GM23338 (cell line): ENCODE data around the gene C1orf198. TPM values are rescaled to one million over a fixed set of nuclear protein-coding genes. Genes with fewer than 3 reads are reported as not detected.

Experiments
- ATAC-seq: fragments of 200-7000 bp; cut with Tn5 transposase; 3 replicates; pipeline ENCODE4 v1.9.1; 2020
- DNase-seq: peaks from one replicate; pipeline ENCODE4 v3.0.0-alpha.2; 2015; ENCODE audit warnings: low spot score
- H2AFZ ChIP-seq: fragments of 200-600 bp; sonication (generic); 2 replicates; pipeline ENCODE4 v1.8.0; 2016; ENCODE audit warnings: antibody characterized with exemption, mild to moderate bottlenecking, moderate library complexity
- H3F3A ChIP-seq: fragments of 200-600 bp; sonication (generic); replicated peaks from 2 replicates; pipeline ENCODE4 v1.8.0; 2017; ENCODE audit warnings: antibody characterized with exemption, mixed run types, low read depth
- H3K27ac ChIP-seq: fragments of 200-600 bp; sonication (generic); 2 replicates; pipeline ENCODE4 v1.6.1; 2016; ENCODE audit warnings: low read depth
- H3K27me3 ChIP-seq: fragments of 200-600 bp; sonication (generic); 2 replicates; pipeline ENCODE4 v1.8.0; 2016; ENCODE audit warnings: mild to moderate bottlenecking, mixed run types, moderate library complexity; ENCODE audit not compliant: insufficient read depth
- H3K36me3 ChIP-seq: fragments of 200-600 bp; sonication (generic); 2 replicates; pipeline ENCODE4 v1.8.0; 2016; ENCODE audit warnings: mild to moderate bottlenecking; ENCODE audit not compliant: insufficient read depth
- H3K4me1 ChIP-seq: fragments of 200-600 bp; sonication (generic); 2 replicates; pipeline ENCODE4 v1.8.0; 2016; ENCODE audit warnings: mild to moderate bottlenecking, moderate library complexity; ENCODE audit not compliant: insufficient read depth
- H3K4me2 ChIP-seq: fragments of 200-600 bp; sonication (generic); 2 replicates; pipeline ENCODE4 v1.7.1; 2017; ENCODE audit warnings: mixed run types
- H3K4me3 ChIP-seq: fragments of 200-600 bp; sonication (generic); 2 replicates; pipeline ENCODE4 v1.6.1; 2016; ENCODE audit warnings: mixed run types
- H3K79me2 ChIP-seq: fragments of 200-600 bp; sonication (generic); replicated peaks from 2 replicates; pipeline ENCODE4 v1.8.0; 2017; ENCODE audit warnings: mild to moderate bottlenecking; ENCODE audit not compliant: insufficient read depth
- H3K9me2 ChIP-seq: fragments of 200-600 bp; sonication (generic); 2 replicates; pipeline ENCODE4 v1.8.0; 2017; ENCODE audit not compliant: insufficient read depth
- H4K20me1 ChIP-seq: fragments of 200-600 bp; sonication (generic); replicated peaks from 2 replicates; pipeline ENCODE4 v1.8.0; 2017; ENCODE audit warnings: mild to moderate bottlenecking; ENCODE audit not compliant: insufficient read depth
- H3K27ac Mint-ChIP-seq: 2 replicates; pipeline ENCODE4 v1.8.0; 2020; ENCODE audit warnings: inconsistent platforms, mild to moderate bottlenecking, moderate library complexity, mixed read lengths
- H3K27me3 Mint-ChIP-seq: 3 replicates; pipeline ENCODE4 v1.8.0; 2022; ENCODE audit warnings: low read depth, mild to moderate bottlenecking, moderate library complexity, mixed read lengths, inconsistent platforms; ENCODE audit not compliant: insufficient read depth, poor library complexity
- H3K36me3 Mint-ChIP-seq: 3 replicates; pipeline ENCODE4 v1.8.0; 2021; ENCODE audit warnings: low read depth, mild to moderate bottlenecking, inconsistent platforms, moderate library complexity, mixed read lengths
- H3K4me1 Mint-ChIP-seq: 3 replicates; pipeline ENCODE4 v1.8.0; 2020; ENCODE audit warnings: mild to moderate bottlenecking, inconsistent platforms, mixed read lengths
- H3K4me3 Mint-ChIP-seq: 3 replicates; pipeline ENCODE4 v1.8.0; 2021; ENCODE audit warnings: moderate library complexity, mild to moderate bottlenecking, inconsistent platforms, mixed read lengths
- H3K9me3 Mint-ChIP-seq: 3 replicates; pipeline ENCODE4 v1.8.0; 2020; ENCODE audit warnings: moderate library complexity, mild to moderate bottlenecking, inconsistent platforms, mixed read lengths
- CREB1 ChIP-seq: fragments of 250-450 bp; sonication (Bioruptor Pico); IDR thresholded peaks from 2 replicates; pipeline ENCODE4 v1.5.0; 2020; ENCODE audit warnings: low read depth, mild to moderate bottlenecking, moderate library complexity
- CTCF ChIP-seq, 2 experiments: fragments of 200-600 bp in 1 of 2; sonication (generic) in 1 of 2; conservative IDR thresholded peaks; 2 replicates each; pipeline versions ENCODE4 v1.5.1 to v1.6.1; 2016 to 2017; ENCODE audit warnings: antibody characterized with exemption in 2 of 2, low read depth in 2 of 2, mild to moderate bottlenecking in 2 of 2, moderate library complexity in 1 of 2
- EZH2 ChIP-seq: fragments of 200-600 bp; sonication (generic); IDR thresholded peaks from one replicate; pipeline ENCODE4 v1.8.0; 2017; ENCODE audit warnings: antibody characterized with exemption, mild to moderate bottlenecking, low read depth; ENCODE audit not compliant: unreplicated experiment
- POLR2AphosphoS5 ChIP-seq: IDR thresholded peaks from 2 replicates; pipeline ENCODE4 v1.6.1; 2016; ENCODE audit warnings: antibody characterized with exemption, low read depth
- STAT1 ChIP-seq: IDR thresholded peaks from one replicate; pipeline ENCODE4 v1.6.1; 2016; ENCODE audit warnings: antibody characterized with exemption; ENCODE audit not compliant: unreplicated experiment
- ZNF114 ChIP-seq: fragments of 250-450 bp; sonication (Bioruptor Pico); IDR thresholded peaks from 2 replicates; pipeline ENCODE4 v1.5.0; 2020; ENCODE audit warnings: mild to moderate bottlenecking, moderate library complexity
- ZNF331 ChIP-seq: fragments of 250-450 bp; sonication (Bioruptor Pico); IDR thresholded peaks from 2 replicates; pipeline ENCODE4 v1.5.0; 2020; ENCODE audit warnings: low read depth, mild to moderate bottlenecking, moderate library complexity
- polyA plus RNA-seq: library from polyadenylated mRNA; unstranded; fragments of >200 nt; fragmentation: Nextera tagmentation; extraction: Ambion mirVana; gene quantifications from 2 replicates; pipeline ENCODE4 v1.2.1, GENCODE V29; 2016
- total RNA-seq: library from RNA; depleted of rRNA; stranded (reverse); fragments of >200 nt; shearing (Covaris generic); gene quantifications from 2 replicates; pipeline ENCODE4 v1.2.3, GENCODE V29; 2014
- TF ChIP-seq, protein P1 (sequence below): IDR thresholded peaks from 2 replicates; pipeline ENCODE4 v1.6.1; 2016; ENCODE audit warnings: antibody characterized with exemption
- TF ChIP-seq, protein P2 (sequence below): fragments of 250-450 bp; sonication (Bioruptor Pico); IDR thresholded peaks from 2 replicates; pipeline ENCODE4 v1.5.0; 2020; ENCODE audit warnings: mild to moderate bottlenecking, moderate library complexity

The C1orf198 gene
- total and polyA plus RNA-seq, 2 experiments from 2014 or later = 14.9 to 46.6 TPM

DNA sequence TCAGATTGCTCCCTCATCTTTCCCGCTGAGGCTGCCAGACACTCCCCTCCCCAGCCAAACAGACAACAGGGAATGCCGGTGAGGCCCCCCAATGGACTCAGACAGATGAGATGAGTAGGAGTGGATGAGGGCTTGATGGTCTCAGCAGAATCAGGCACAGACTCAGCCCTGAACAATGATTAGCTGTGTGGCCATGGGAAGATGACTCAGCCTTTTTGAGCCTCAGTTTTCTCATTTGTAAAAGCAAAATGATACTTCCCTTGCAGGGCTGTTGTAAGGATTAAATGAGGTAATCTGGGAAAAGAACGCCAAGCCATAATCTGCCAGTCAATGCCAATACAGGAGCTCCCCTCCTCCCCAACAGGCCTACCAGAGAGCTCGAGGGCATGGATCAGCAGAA is 12.4 kb downstream of the C1orf198 start:
- DNase-seq (no peak), ATAC-seq (no peak)
- Histone ChIP-seq H3K9me2 (peaks cover 3% of the 10 kb centered on the region; the same call in 1 of the 2 replicates), H3K4me2 (no peak overlapping the region), H3K27ac (no peak overlapping the region), H4K20me1 (peaks cover 32% of the 10 kb centered on the region; the same call in 1 of the 2 replicates), H3K27me3 (no peaks in the 10 kb centered on the region), H3K36me3 (peaks cover 8% of the 10 kb centered on the region; the same call in 1 of the 2 replicates), H3K4me3 (no peak overlapping the region), H3K4me1 (peaks cover 19% of the 10 kb centered on the region; the same call in 1 of the 2 replicates), H3F3A (no peaks in the 10 kb centered on the region), H3K79me2 (peaks cover 58% of the 10 kb centered on the region), H2AFZ (no peak overlapping the region)
- peak overlapping the region; percentile 56 for H3K27ac Mint-ChIP-seq
- H3K36me3 Mint-ChIP-seq = peaks cover 41% of the 10 kb centered on the region
- H3K9me3 Mint-ChIP-seq = peaks cover 5% of the 10 kb centered on the region; the same call in 2 of the 3 replicates
- H3K4me1 Mint-ChIP-seq = peaks cover 46% of the 10 kb centered on the region
- no peak overlapping the region for H3K4me3 Mint-ChIP-seq
- H3K27me3 Mint-ChIP-seq = peaks cover 5% of the 10 kb centered on the region
- TF ChIP-seq ZNF331 (CRISPR knock-in tag) = no peak
- TF ChIP-seq, protein P1, sequence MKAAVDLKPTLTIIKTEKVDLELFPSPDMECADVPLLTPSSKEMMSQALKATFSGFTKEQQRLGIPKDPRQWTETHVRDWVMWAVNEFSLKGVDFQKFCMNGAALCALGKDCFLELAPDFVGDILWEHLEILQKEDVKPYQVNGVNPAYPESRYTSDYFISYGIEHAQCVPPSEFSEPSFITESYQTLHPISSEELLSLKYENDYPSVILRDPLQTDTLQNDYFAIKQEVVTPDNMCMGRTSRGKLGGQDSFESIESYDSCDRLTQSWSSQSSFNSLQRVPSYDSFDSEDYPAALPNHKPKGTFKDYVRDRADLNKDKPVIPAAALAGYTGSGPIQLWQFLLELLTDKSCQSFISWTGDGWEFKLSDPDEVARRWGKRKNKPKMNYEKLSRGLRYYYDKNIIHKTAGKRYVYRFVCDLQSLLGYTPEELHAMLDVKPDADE = no peak
- no peak for TF ChIP-seq POLR2AphosphoS5
- TF ChIP-seq ZNF114 (CRISPR knock-in tag) = no peak
- TF ChIP-seq STAT1 = no peak
- TF ChIP-seq CREB1 (CRISPR knock-in tag) = no peak
- TF ChIP-seq EZH2 = no peak

- H3K27me3 Mint-ChIP-seq = peaks cover 11% of the 10 kb centered on the region
- no peak overlapping the region for H3K27ac Mint-ChIP-seq
- Histone ChIP-seq H3K9me2 (peaks cover 3% of the 10 kb centered on the region; the same call in 1 of the 2 replicates), H2AFZ (no peak overlapping the region), H3K27ac (no peak overlapping the region), H3K4me1 (peaks cover 17% of the 10 kb centered on the region; the same call in 1 of the 2 replicates), H3K27me3 (no peaks in the 10 kb centered on the region), H3K4me2 (no peak overlapping the region), H3K4me3 (no peak overlapping the region), H3K36me3 (peaks cover 8% of the 10 kb centered on the region; the same call in 1 of the 2 replicates), H4K20me1 (peaks cover 26% of the 10 kb centered on the region), H3F3A (no peaks in the 10 kb centered on the region), H3K79me2 (peaks cover 45% of the 10 kb centered on the region)
- peaks cover 5% of the 10 kb centered on the region; the same call in 2 of the 3 replicates for H3K9me3 Mint-ChIP-seq
- H3K36me3 Mint-ChIP-seq = peaks cover 41% of the 10 kb centered on the region
- DNase-seq (no peak), ATAC-seq (no peak)
- peaks cover 55% of the 10 kb centered on the region for H3K4me1 Mint-ChIP-seq
- TF ChIP-seq CTCF (conservative IDR thresholded peaks at IDR 0.05; ENCODE audit: low read depth in 2 of 2) = no peak
- TF ChIP-seq, protein P2, sequence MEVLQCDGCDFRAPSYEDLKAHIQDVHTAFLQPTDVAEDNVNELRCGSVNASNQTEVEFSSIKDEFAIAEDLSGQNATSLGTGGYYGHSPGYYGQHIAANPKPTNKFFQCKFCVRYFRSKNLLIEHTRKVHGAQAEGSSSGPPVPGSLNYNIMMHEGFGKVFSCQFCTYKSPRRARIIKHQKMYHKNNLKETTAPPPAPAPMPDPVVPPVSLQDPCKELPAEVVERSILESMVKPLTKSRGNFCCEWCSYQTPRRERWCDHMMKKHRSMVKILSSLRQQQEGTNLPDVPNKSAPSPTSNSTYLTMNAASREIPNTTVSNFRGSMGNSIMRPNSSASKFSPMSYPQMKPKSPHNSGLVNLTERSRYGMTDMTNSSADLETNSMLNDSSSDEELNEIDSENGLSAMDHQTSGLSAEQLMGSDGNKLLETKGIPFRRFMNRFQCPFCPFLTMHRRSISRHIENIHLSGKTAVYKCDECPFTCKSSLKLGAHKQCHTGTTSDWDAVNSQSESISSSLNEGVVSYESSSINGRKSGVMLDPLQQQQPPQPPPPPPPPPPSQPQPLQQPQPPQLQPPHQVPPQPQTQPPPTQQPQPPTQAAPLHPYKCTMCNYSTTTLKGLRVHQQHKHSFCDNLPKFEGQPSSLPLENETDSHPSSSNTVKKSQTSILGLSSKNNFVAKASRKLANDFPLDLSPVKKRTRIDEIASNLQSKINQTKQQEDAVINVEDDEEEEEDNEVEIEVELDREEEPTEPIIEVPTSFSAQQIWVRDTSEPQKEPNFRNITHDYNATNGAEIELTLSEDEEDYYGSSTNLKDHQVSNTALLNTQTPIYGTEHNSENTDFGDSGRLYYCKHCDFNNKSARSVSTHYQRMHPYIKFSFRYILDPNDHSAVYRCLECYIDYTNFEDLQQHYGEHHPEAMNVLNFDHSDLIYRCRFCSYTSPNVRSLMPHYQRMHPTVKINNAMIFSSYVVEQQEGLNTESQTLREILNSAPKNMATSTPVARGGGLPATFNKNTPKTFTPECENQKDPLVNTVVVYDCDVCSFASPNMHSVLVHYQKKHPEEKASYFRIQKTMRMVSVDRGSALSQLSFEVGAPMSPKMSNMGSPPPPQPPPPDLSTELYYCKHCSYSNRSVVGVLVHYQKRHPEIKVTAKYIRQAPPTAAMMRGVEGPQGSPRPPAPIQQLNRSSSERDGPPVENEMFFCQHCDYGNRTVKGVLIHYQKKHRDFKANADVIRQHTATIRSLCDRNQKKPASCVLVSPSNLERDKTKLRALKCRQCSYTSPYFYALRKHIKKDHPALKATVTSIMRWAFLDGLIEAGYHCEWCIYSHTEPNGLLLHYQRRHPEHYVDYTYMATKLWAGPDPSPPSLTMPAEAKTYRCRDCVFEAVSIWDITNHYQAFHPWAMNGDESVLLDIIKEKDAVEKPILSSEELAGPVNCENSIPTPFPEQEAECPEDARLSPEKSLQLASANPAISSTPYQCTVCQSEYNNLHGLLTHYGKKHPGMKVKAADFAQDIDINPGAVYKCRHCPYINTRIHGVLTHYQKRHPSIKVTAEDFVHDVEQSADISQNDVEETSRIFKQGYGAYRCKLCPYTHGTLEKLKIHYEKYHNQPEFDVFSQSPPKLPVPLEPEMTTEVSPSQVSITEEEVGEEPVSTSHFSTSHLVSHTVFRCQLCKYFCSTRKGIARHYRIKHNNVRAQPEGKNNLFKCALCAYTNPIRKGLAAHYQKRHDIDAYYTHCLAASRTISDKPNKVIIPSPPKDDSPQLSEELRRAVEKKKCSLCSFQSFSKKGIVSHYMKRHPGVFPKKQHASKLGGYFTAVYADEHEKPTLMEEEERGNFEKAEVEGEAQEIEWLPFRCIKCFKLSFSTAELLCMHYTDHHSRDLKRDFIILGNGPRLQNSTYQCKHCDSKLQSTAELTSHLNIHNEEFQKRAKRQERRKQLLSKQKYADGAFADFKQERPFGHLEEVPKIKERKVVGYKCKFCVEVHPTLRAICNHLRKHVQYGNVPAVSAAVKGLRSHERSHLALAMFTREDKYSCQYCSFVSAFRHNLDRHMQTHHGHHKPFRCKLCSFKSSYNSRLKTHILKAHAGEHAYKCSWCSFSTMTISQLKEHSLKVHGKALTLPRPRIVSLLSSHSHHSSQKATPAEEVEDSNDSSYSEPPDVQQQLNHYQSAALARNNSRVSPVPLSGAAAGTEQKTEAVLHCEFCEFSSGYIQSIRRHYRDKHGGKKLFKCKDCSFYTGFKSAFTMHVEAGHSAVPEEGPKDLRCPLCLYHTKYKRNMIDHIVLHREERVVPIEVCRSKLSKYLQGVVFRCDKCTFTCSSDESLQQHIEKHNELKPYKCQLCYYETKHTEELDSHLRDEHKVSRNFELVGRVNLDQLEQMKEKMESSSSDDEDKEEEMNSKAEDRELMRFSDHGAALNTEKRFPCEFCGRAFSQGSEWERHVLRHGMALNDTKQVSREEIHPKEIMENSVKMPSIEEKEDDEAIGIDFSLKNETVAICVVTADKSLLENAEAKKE (CRISPR knock-in tag) = no peak
- H3K4me3 Mint-ChIP-seq = no peak overlapping the region
These were observed 13.9 kb downstream of the C1orf198 start for GRCh38 chr1:230854423-230854822.
